ENCODE measurements around the gene LMX1B.

The LMX1B gene

GRCh38 chr9:126695701-126696400 is 82.1 kb downstream of the LMX1B start:
- Histone ChIP-seq H3K27me3 (ENCODE audit: control insufficient read depth in 1 of 2, insufficient read depth in 2 of 2, low read length in 2 of 2) (peaks cover 6 to 14% of the 10 kb centered on the region in 2 donors), H3K27ac (ENCODE audit: low read depth, low read length) (no peak overlapping the region), H3K9me3 (ENCODE audit: control insufficient read depth in 1 of 2, low read length in 2 of 2) (no peaks in the 10 kb centered on the region), H3K4me1 (ENCODE audit: control insufficient read depth in 1 of 2, insufficient read depth in 2 of 2, low read length in 2 of 2) (no peaks in the 10 kb centered on the region), H3K9ac (ENCODE audit: low read depth in 1 of 2, low read length in 2 of 2) (no peak overlapping the region), H3K4me3 (ENCODE audit: low read depth in 1 of 2, low read length in 2 of 2) (no peak overlapping the region), H3K36me3 (ENCODE audit: control insufficient read depth in 1 of 2, insufficient read depth in 2 of 2, low read length in 2 of 2) (no peaks in the 10 kb centered on the region)

GRCh38 chr9:126696401-126697145 is 82.8 kb downstream of the LMX1B start:
- Histone ChIP-seq H3K4me3 (ENCODE audit: low read depth in 1 of 2, low read length in 2 of 2) (no peak overlapping the region), H3K27ac (ENCODE audit: low read depth, low read length) (no peak overlapping the region), H3K4me1 (ENCODE audit: control insufficient read depth in 1 of 2, insufficient read depth in 2 of 2, low read length in 2 of 2) (no peaks in the 10 kb centered on the region), H3K36me3 (ENCODE audit: control insufficient read depth in 1 of 2, insufficient read depth in 2 of 2, low read length in 2 of 2) (no peaks in the 10 kb centered on the region), H3K9me3 (ENCODE audit: control insufficient read depth in 1 of 2, low read length in 2 of 2) (no peaks in the 10 kb centered on the region), H3K9ac (ENCODE audit: low read depth in 1 of 2, low read length in 2 of 2) (no peak overlapping the region), H3K27me3 (ENCODE audit: control insufficient read depth in 1 of 2, insufficient read depth in 2 of 2, low read length in 2 of 2) (peaks cover 1 to 9% of the 10 kb centered on the region in 2 donors)

GRCh38 chr9:126697330-126697729 is 83.6 kb downstream of the LMX1B start:
- Histone ChIP-seq H3K4me3 (ENCODE audit: low read depth in 1 of 2, low read length in 2 of 2) (no peak overlapping the region), H3K27ac (ENCODE audit: low read depth, low read length) (no peak overlapping the region), H3K9ac (ENCODE audit: low read depth in 1 of 2, low read length in 2 of 2) (no peak overlapping the region), H3K9me3 (ENCODE audit: control insufficient read depth in 1 of 2, low read length in 2 of 2) (no peaks in the 10 kb centered on the region), H3K4me1 (ENCODE audit: control insufficient read depth in 1 of 2, insufficient read depth in 2 of 2, low read length in 2 of 2) (no peaks in the 10 kb centered on the region), H3K27me3 (ENCODE audit: control insufficient read depth in 1 of 2, insufficient read depth in 2 of 2, low read length in 2 of 2) (peaks cover 3 to 15% of the 10 kb centered on the region in 2 donors), H3K36me3 (ENCODE audit: control insufficient read depth in 1 of 2, insufficient read depth in 2 of 2, low read length in 2 of 2) (no peaks in the 10 kb centered on the region)

- H3K4me1 ChIP-seq (ENCODE audit: control insufficient read depth in 1 of 2, insufficient read depth in 2 of 2, low read length in 2 of 2): no peaks in the 10 kb centered on the region
- no peak overlapping the region for H3K27ac ChIP-seq (ENCODE audit: low read depth, low read length)
- peaks cover 11 to 22% of the 10 kb centered on the region in 2 donors for H3K27me3 ChIP-seq (ENCODE audit: control insufficient read depth in 1 of 2, insufficient read depth in 2 of 2, low read length in 2 of 2)
- H3K9me3 ChIP-seq (ENCODE audit: control insufficient read depth in 1 of 2, low read length in 2 of 2): no peaks in the 10 kb centered on the region
- no peak overlapping the region for H3K4me3 ChIP-seq (ENCODE audit: low read depth in 1 of 2, low read length in 2 of 2)
- H3K36me3 ChIP-seq (ENCODE audit: control insufficient read depth in 1 of 2, insufficient read depth in 2 of 2, low read length in 2 of 2): no peaks in the 10 kb centered on the region
- H3K9ac ChIP-seq (ENCODE audit: low read depth in 1 of 2, low read length in 2 of 2): no peak overlapping the region
Observed at GRCh38 chr9:126698251-126698650, 84.5 kb downstream of the LMX1B start.

DNA sequence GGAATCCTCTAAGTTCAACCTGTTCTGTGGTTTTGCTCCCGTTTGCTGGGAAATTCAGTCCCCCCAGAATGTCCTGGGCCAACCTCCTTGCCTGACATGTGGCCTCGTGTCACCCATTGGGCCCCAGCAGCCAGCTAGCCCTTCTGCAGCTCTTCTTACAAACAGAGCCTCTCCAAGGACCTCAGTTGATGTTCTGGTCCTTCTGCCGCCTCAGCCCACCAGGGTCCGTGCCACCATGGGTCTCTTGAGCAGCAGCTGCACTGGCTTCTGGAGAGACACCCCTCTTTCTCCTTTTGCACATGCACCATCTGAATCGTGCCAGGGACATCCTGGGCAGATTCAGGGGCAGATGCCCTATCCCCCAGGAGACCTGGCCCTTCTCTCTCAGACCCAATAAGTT is 85.0 kb downstream of the LMX1B start:
- Histone ChIP-seq H3K9me3 (ENCODE audit: control insufficient read depth in 1 of 2, low read length in 2 of 2) (no peaks in the 10 kb centered on the region), H3K9ac (ENCODE audit: low read depth in 1 of 2, low read length in 2 of 2) (no peak overlapping the region), H3K27me3 (ENCODE audit: control insufficient read depth in 1 of 2, insufficient read depth in 2 of 2, low read length in 2 of 2) (peaks cover 15 to 25% of the 10 kb centered on the region in 2 donors), H3K36me3 (ENCODE audit: control insufficient read depth in 1 of 2, insufficient read depth in 2 of 2, low read length in 2 of 2) (no peaks in the 10 kb centered on the region), H3K27ac (ENCODE audit: low read depth, low read length) (no peak overlapping the region), H3K4me1 (ENCODE audit: control insufficient read depth in 1 of 2, insufficient read depth in 2 of 2, low read length in 2 of 2) (no peaks in the 10 kb centered on the region), H3K4me3 (ENCODE audit: low read depth in 1 of 2, low read length in 2 of 2) (no peak overlapping the region)

GRCh38 chr9:126699401-126699881 is 85.7 kb downstream of the LMX1B start:
- no peak overlapping the region for H3K4me3 ChIP-seq (ENCODE audit: low read depth in 1 of 2, low read length in 2 of 2)
- H3K9me3 ChIP-seq (ENCODE audit: control insufficient read depth in 1 of 2, low read length in 2 of 2): no peaks in the 10 kb centered on the region
- no peaks in the 10 kb centered on the region for H3K4me1 ChIP-seq (ENCODE audit: control insufficient read depth in 1 of 2, insufficient read depth in 2 of 2, low read length in 2 of 2)
- peaks cover 22 to 30% of the 10 kb centered on the region in 2 donors for H3K27me3 ChIP-seq (ENCODE audit: control insufficient read depth in 1 of 2, insufficient read depth in 2 of 2, low read length in 2 of 2)
- no peak overlapping the region for H3K9ac ChIP-seq (ENCODE audit: low read depth in 1 of 2, low read length in 2 of 2)
- no peak overlapping the region for H3K27ac ChIP-seq (ENCODE audit: low read depth, low read length)
- H3K36me3 ChIP-seq (ENCODE audit: control insufficient read depth in 1 of 2, insufficient read depth in 2 of 2, low read length in 2 of 2): no peaks in the 10 kb centered on the region

- Histone ChIP-seq H3K9ac (ENCODE audit: low read depth in 1 of 2, low read length in 2 of 2) (no peak overlapping the region), H3K27me3 (ENCODE audit: control insufficient read depth in 1 of 2, insufficient read depth in 2 of 2, low read length in 2 of 2) (peaks cover 30 to 34% of the 10 kb centered on the region in 2 donors), H3K4me3 (ENCODE audit: low read depth in 1 of 2, low read length in 2 of 2) (no peak overlapping the region), H3K36me3 (ENCODE audit: control insufficient read depth in 1 of 2, insufficient read depth in 2 of 2, low read length in 2 of 2) (no peaks in the 10 kb centered on the region), H3K27ac (ENCODE audit: low read depth, low read length) (no peak overlapping the region), H3K4me1 (ENCODE audit: control insufficient read depth in 1 of 2, insufficient read depth in 2 of 2, low read length in 2 of 2) (peaks cover 4 to 5% of the 10 kb centered on the region in 2 donors), H3K9me3 (ENCODE audit: control insufficient read depth in 1 of 2, low read length in 2 of 2) (no peaks in the 10 kb centered on the region)
Observed at GRCh38 chr9:126700296-126700695, 86.6 kb downstream of the LMX1B start.

DNA sequence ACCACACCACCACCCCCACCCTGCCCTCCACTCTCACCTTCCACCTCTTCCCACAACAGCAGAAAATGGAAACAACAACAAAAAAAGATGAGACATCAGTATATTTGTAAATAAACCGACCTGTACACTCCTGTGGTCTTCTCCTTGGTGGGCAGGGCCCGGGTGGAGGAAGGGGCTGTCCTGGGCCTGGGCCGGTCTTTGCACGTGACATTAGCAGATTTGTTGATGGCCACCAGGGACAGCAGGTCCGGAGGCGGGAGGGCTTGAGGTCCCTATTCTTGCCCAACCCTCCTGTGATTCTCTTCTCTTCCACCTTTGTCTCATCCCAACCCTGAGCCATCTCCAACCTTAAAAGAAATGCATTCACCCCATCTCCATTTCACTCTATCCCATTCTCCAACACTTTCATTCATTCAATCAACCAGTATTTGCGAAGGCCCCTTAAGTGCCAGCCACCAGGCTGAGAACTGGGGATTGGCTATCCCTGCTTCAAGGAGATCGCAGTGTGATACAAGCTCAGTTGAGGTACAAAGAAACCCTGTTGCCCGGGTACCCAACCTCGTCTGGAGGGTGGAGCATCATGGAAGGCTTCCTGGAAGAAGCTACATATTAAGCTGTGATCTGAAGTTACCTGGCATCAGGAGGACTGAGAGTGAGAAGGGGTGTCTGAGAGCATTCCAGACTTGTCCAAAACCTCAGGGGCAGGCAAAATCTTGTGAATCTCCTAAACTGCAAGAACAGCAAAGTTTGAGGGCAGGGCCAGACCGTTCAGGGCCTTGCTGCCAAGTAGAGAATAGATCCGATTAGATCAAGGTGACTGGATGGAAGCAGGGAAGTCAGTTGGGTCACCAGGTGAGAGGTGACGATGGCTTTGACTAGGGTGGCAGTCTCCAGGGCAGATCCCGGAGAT is 87.4 kb downstream of the LMX1B start:
- H3K4me3 ChIP-seq (ENCODE audit: low read depth in 1 of 2, low read length in 2 of 2): no peak overlapping the region
- H3K9ac ChIP-seq (ENCODE audit: low read depth in 1 of 2, low read length in 2 of 2): no peak overlapping the region
- peaks cover 5 to 7% of the 10 kb centered on the region in 2 donors for H3K4me1 ChIP-seq (ENCODE audit: control insufficient read depth in 1 of 2, insufficient read depth in 2 of 2, low read length in 2 of 2)
- no peak overlapping the region for H3K27ac ChIP-seq (ENCODE audit: low read depth, low read length)
- H3K9me3 ChIP-seq (ENCODE audit: control insufficient read depth in 1 of 2, low read length in 2 of 2): no peaks in the 10 kb centered on the region
- H3K36me3 ChIP-seq (ENCODE audit: control insufficient read depth in 1 of 2, insufficient read depth in 2 of 2, low read length in 2 of 2): no peaks in the 10 kb centered on the region
- H3K27me3 ChIP-seq (ENCODE audit: control insufficient read depth in 1 of 2, insufficient read depth in 2 of 2, low read length in 2 of 2): peaks cover 31 to 39% of the 10 kb centered on the region in 2 donors

DNA sequence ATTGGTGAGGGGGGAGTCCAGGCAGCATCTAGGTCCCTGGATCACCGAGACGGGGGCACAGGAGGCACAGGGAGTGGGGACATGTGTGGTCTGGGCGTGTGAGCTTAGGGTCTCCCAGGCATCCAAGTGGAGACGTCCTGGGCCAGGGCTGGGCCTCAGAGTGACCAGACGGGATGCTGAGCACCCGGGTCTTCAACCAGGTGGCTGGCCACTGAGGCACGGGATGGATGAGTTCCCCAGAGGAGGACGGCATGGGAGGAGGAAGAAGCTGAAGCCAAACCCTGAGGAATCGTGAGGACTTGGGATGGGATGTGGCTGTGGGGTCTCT is 88.0 kb downstream of the LMX1B start:
- H3K36me3 ChIP-seq (ENCODE audit: control insufficient read depth in 1 of 2, insufficient read depth in 2 of 2, low read length in 2 of 2): no peaks in the 10 kb centered on the region
- H3K27me3 ChIP-seq (ENCODE audit: control insufficient read depth in 1 of 2, insufficient read depth in 2 of 2, low read length in 2 of 2): peaks cover 36 to 39% of the 10 kb centered on the region in 2 donors
- no peaks in the 10 kb centered on the region for H3K9me3 ChIP-seq (ENCODE audit: control insufficient read depth in 1 of 2, low read length in 2 of 2)
- H3K4me1 ChIP-seq (ENCODE audit: control insufficient read depth in 1 of 2, insufficient read depth in 2 of 2, low read length in 2 of 2): peaks cover 5 to 7% of the 10 kb centered on the region in 2 donors
- H3K27ac ChIP-seq (ENCODE audit: low read depth, low read length): no peak overlapping the region
- no peak overlapping the region for H3K4me3 ChIP-seq (ENCODE audit: low read depth in 1 of 2, low read length in 2 of 2)
- H3K9ac ChIP-seq (ENCODE audit: low read depth in 1 of 2, low read length in 2 of 2): no peak overlapping the region
